GM19324 (cell line): ENCODE data around the gene OSBPL7.
"Not testable (repeated sequence)": the region's sequence is repeated elsewhere in the genome, so short reads cannot be mapped to it uniquely, and the experiment has no call there.

ENCODE experiments used
- ATAC-seq: cut with Tn5 transposase; IDR thresholded peaks from one replicate; pipeline ENCODE4 v1.9.1; 2021; ENCODE audit warnings: mild to moderate bottlenecking, moderate library complexity; ENCODE audit not compliant: unreplicated experiment, low FRiP score

Gene OSBPL7

DNA sequence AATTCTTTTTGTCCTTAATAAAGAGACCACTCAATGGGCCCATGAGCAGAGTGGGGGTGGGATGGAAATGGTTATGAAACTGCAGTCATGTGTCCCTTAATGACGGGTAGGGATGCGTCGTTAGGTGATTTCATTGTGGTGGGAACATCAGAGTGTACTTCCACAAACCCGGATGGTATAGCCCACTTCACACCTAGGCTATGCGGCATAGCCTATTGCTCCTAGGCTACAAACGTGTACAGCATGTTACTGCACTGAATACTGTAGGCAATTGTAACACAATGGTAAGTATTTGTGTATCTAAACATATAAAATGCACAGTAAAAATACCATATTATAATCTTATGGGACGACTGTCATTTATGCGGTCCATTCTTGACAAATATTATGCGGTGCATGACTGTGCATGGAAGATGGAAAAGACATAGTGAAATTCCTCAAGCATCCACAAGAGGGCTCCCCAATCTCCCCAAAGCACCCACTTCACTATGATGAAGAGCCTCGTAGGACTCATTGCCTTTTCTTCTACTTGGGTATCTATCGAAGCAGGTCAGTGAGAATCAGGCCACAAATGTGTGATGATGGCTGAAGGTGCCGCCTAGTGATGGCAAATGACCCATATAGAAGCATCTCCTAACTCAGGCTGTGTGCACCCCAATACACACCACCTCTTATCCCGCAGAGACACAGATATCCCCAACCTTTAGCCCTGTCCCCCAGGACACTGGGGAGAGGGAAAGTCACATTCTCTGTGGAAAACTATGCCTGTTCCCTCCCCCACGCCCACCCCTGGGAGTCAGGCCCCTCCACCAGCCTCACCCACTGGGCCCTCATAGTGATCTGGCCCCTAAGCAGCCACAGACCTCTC, 45.0 kb downstream of the OSBPL7 start:
- no peak for ATAC-seq

DNA sequence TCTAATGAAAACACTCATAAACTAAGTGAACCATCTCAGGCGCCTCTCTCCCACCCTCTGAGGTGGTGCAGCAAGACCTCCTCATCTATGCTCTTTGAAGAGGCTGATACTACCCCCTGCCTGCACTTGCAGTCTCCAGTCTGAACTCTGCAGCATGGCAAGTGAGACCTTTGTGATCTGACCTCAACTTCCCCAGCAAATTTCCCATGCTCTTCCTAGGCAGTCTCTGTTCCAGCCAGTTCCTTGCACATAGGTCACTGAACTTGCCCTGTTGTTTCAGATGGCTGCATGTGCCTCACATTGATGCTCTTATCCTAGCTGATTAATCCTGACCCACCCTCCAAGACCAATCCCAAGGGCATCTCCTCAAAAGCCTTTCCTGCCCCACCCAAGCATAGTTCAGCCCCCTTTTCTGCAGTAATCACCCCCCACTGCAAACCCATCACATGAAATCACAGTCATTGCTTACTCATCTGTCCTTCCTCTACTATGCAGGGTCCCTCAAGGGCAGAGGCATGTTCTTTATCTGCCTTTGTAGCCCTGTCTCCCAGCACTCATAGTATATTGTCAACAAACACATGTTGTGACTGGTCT, 46.5 kb downstream of the OSBPL7 start:
- no peak for ATAC-seq

DNA sequence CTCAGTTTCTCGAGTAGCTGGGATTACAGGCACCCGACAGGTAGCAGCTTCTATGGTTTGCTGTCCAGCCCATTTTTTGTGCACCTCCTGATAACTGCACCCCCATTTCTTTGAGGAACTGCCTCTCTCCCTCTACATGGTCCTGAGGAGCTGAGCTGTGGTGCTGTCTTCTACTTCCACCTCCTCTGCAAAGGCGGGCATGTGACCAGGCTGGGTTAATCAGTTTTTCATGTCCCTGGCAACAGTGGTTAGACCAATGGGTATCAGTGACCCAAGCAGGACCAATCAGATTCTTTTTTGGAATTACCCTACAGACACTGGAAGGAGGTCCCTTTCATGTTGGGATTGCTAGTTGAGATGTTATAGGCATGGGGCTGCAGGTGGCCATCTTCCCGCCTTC, 47.3 kb downstream of the OSBPL7 start:
- no peak for ATAC-seq

DNA sequence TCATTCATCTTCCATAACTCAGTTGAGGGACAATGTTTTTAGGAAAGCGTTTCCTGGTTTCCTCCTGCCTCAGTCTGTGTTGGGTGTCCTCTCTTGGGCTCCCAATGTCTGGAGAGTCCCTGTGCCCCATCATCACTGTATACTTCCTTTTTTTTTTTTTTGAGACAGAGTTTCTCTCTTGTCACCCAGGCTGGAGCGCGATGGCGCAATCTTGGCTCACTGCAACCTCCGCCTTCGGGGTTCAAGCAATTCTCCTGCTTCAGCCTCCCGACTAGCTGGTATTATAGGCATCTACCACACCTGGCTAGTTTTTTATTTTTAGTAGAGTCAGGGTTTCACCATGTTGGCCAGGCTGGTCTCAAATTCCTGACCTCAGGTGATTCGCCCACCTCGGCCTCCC, 47.9 kb downstream of the OSBPL7 start:
- ATAC-seq, result not testable (repeated sequence)

DNA sequence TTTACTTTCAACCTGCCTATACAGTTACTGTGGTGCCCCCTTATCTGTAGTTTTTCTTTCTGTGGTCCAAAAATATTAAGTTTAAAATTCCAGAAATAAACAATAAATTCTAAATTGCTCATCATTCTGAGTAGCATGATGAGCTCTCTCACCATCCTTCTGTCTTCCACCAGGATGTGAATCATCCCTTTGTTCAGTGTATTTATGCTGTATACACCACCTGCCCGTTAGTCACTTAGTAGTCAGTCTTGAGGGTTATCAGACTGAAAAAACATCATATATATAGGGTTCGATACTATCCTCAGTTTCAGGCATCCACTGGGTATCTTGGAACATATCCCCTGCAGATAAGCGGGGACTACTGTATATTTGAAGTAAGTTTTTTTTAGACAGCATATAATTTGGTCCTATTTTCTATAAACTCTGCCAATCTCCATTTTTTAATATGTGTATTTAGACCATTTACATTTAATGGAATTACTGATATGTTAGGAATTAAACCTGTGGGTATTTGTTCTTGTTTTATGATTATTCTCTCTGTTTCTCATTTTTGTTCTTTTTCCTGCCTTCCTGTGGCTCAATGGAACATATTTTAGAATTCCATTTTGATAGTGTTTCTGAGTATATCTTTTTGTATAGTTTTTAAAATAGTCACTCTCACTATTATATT, 57.5 kb downstream of the OSBPL7 start:
- no peak for ATAC-seq

DNA sequence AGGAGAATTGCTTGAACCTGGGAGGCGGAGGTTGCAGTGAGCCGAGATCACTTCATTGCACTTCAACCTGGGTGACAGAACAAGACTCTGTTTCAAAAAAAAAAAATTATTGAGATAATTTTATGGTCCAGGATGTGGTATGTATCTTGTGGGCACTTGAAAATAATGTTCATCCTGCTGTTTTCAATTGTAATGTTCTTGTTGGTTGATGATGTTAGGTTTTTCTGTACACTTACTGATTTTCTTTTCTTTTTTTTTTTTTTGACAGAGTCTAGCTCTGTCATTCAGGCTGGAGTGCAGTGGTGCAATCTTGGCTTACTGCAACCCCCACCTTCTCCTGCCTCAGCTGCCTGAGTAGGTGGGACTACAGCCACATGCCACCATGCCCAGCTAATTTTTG, 58.9 kb downstream of the OSBPL7 start:
- no peak for ATAC-seq

DNA sequence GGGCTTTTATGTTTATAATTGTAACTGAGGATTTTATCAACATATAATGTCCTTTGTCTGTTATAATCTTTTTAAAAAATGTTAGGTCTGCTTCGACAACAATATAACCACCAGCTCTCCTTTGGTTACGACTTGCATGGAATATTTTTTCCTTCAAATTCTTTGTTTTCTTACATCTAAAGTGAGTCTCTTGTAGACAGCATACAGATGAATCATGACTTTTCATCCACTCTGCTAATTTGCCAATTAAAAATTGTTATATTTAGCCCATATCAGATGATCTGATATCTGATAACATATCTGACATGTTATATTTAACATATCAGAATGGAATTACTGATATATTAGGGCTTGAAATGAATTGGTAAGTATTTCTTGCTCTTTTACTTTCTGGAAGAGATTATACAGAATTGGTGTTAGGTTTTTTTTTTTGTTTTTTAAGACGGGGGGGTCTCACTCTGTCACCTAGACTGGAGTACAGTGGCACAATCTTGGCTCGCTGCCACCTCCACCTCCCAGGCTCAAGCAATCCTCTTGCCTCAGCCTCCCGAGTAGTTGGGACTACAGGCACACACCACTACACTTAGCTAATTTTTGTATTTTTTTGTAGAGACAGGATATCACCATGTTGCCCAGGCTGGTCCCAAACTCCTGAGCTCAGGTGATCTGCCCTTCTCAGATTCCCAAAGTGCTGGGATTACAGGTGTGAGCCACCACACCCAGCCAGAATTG, 61.0 kb downstream of the OSBPL7 start:
- no peak for ATAC-seq

DNA sequence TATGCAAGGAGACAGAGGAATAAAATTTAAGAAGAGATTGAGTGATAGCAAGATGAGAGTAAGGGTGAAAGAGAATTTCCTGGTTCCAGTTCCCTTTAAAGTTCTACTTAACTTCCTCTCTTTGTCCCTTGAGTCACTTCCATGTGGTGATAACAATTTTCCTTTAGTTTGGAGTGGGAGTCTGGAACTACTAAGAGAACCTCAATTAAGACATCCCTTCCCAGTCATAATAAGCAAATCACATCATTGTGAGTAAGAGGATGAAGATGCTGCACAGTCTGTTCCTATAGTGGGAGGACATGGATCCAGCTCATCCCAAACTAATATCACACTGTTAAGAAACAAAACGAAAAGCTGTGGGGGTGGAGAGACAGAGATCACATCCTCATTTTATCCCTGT, 64.2 kb downstream of the OSBPL7 start:
- ATAC-seq, result no peak
